Neural progenitor cell (in vitro differentiated cells): Measurements from ENCODE around the gene TAPT1.

Experiments
- EZH2 ChIP-seq: fragments of 200-600 bp; sonication (generic); IDR thresholded peaks from 2 replicates; pipeline ENCODE4 v1.6.1; 2017; ENCODE audit warnings: antibody characterized with exemption, mild to moderate bottlenecking, moderate library complexity
- EZH2phosphoT487 ChIP-seq: fragments of 200-600 bp; sonication (generic); IDR thresholded peaks from 2 replicates; pipeline ENCODE4 v1.6.1; 2017; ENCODE audit warnings: antibody characterized with exemption
- TF ChIP-seq, protein P1 (sequence below): fragments of 200-600 bp; sonication (generic); IDR thresholded peaks from 2 replicates; pipeline ENCODE4 v1.5.1; 2017; ENCODE audit warnings: antibody characterized with exemption, mild to moderate bottlenecking

DNA sequence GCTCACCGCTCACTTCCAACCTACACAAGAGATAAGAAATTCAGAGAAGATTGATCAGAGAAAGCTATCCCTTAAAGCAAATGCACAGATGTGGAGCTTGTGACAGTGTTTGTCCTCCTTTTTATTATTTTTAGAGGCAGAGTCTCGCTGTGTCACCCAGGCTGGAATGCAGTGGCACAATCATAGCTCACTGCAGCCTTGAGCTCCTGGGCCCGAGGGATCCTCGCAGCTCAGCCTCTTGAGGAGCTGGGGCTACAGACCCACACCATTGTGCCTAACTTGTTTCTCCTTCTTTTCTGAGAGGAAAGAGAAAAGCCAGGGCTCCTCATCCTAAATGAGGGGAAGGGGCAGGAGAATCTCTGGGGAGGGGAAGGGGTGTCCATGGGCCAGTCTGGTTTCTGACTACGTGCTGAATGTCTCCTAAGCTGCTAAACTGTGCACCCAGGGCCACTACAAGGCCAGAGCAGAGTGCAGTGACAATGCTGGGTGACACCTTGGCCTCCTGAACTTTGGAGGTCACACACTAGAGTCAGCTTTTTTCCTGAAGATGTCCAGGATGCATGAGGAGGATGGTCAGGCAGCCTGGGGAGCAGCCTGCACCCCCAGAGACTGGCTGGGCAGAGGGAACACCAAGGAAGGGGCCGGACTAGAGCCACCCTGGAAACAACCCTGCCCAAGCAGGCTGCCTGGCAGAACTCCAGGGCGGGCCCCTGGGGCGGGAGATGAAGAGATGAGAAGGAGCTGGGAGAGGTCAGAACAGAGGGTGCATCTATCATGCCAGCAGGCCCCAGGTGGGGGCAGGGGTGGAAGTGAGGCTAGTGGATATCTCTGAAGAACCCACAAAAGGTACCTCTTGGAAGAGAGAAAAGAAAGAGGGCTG lies 87.0 kb downstream of the TAPT1 start:
- TF ChIP-seq, protein P1, sequence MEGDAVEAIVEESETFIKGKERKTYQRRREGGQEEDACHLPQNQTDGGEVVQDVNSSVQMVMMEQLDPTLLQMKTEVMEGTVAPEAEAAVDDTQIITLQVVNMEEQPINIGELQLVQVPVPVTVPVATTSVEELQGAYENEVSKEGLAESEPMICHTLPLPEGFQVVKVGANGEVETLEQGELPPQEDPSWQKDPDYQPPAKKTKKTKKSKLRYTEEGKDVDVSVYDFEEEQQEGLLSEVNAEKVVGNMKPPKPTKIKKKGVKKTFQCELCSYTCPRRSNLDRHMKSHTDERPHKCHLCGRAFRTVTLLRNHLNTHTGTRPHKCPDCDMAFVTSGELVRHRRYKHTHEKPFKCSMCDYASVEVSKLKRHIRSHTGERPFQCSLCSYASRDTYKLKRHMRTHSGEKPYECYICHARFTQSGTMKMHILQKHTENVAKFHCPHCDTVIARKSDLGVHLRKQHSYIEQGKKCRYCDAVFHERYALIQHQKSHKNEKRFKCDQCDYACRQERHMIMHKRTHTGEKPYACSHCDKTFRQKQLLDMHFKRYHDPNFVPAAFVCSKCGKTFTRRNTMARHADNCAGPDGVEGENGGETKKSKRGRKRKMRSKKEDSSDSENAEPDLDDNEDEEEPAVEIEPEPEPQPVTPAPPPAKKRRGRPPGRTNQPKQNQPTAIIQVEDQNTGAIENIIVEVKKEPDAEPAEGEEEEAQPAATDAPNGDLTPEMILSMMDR: no peak
- TF ChIP-seq EZH2phosphoT487 (no peak), EZH2 (no peak)
